ENCODE measurements around the gene CELSR2.

CELSR2 gene

DNA sequence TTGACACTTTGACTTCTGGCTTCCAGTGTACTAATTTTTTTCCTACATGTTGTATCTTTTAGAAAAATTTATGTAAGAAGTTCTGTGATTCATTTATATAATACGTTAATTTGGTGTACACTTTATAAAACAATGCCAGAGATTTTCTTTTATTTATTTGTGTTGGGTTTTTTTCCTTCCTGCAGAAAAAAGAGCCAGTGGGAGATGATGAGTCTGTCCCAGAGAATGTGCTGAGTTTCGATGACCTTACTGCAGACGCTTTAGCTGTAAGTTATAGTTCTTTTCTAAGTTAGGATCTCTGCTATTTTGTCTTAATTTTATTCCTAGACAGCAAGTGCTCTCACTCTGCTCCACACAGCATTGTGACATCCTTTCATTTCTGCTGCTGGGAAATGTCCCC, 21.2 kb upstream of the CELSR2 start:
- no peak for DNase-seq (ENCODE audit: low spot score)

DNA sequence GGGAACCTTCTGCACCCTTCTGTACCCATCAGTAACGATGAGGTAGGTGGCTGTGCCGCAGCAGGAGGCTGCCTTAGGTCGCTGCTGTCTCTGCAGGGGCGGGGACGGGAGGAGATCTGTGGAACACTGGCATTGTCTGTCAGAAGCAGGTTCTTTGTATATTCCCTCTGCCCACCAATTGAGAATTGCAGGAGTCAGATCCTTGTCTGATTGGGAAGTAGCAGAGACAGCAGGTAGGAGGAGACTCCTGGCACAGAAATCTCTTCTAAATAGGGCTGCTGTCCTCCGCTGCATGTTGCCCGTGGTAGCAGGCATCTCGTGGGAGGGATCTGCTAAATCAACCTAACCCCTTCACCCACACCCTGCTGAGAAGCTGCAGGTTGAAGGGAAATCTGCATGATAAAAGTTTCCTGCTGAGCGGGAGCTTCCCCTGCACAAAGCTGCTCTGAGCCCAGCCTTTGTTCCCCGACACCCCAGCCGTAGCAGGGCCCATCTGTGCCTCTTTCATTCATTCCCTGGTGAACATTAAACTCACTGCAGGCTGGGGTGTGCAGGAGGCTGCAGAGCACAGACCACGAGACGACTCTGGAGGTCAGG, 19.7 kb upstream of the CELSR2 start:
- no peak for DNase-seq (ENCODE audit: low spot score)

DNA sequence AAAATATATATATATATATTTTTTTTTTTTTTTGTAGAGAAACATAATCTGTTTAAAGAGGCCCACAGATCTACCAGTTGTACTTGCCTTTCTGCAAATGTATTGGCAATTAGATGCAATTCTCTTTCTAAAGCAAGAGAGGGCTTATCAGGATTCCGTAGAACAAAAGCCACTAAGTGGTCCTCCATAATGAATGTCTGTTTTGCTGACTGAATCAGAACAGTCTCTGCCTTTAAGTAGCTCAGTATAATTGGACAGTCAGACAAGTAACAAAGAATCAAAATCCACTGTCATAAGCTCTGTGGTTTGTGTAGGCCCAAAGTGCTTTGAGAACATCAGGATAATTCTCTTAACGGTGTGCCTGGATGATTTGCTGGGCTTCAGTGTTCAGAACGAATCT, 18.3 kb upstream of the CELSR2 start:
- no peak for DNase-seq (ENCODE audit: low spot score)

DNA sequence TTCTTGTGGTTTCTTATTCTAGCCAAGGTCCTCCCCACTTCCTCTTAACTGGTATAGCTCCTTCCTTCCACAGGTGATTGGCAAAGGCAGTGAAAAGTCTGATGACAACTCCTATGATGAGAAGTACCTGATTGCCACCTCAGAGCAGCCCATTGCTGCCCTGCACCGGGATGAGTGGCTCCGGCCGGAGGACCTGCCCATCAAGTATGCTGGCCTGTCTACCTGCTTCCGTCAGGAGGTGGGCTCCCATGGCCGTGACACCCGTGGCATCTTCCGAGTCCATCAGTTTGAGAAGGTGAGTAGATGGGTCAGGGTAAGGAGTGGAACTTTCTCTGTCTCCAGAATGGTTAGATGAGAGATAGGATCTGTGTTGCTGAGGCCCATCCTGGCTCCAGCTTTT, 14.2 kb upstream of the CELSR2 start:
- no peak for DNase-seq (ENCODE audit: low spot score)

DNA sequence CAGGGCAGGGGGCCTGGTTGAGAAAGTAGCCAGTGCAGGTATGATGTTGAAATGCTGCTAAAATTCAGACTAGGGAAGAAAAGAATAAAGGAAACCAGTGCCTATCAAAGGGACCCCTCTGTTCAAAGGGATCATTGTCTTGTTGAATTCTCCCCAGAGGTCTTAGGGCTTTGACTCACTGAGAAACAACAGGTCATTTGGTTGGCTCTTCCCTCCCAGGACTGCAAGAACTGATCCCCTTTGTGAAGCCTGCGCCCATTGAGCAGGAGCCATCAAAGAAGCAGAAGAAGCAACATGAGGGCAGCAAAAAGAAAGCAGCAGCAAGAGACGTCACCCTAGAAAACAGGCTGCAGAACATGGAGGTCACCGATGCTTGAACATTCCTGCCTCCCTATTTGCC, 11.8 kb upstream of the CELSR2 start:
- no peak for DNase-seq (ENCODE audit: low spot score)

DNA sequence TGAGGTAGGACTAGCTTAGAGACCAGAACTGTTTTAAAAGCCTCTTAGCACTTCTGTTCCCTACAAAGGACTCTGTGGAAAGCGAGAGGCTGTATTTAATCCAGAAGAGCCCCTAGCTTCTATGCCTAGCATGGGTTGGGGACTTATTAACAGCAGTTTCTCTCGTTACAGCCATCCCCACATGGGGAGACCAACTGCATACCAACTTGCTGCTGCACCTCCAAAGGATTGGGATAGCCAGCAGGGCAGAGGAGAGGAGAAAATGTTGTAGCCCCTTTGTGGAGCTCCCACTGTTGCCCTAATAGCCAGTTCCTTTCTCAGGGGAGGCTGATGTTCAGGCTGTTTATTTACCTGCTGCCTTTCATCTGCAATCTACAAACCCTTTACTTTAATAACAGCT, 11.0 kb upstream of the CELSR2 start:
- no peak for DNase-seq (ENCODE audit: low spot score)

DNA sequence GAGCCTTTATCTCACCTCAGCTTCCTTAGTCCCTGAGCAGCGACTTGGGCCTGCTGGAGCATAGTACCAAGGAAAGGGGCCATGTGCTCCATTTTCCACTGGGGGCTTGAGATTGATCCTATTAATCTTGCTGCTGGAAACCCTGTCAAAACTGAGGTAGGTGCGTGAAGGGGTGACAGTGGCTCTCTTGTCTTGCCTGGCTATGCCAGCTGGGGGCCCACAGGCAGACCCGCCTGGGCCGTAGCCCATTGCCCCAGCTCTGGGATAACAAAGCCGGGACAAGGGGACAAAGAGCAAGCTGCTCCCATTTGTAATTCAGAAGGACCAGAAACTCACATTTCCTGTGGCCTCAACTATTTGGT, 10.3 kb upstream of the CELSR2 start:
- no peak for DNase-seq (ENCODE audit: low spot score)

DNA sequence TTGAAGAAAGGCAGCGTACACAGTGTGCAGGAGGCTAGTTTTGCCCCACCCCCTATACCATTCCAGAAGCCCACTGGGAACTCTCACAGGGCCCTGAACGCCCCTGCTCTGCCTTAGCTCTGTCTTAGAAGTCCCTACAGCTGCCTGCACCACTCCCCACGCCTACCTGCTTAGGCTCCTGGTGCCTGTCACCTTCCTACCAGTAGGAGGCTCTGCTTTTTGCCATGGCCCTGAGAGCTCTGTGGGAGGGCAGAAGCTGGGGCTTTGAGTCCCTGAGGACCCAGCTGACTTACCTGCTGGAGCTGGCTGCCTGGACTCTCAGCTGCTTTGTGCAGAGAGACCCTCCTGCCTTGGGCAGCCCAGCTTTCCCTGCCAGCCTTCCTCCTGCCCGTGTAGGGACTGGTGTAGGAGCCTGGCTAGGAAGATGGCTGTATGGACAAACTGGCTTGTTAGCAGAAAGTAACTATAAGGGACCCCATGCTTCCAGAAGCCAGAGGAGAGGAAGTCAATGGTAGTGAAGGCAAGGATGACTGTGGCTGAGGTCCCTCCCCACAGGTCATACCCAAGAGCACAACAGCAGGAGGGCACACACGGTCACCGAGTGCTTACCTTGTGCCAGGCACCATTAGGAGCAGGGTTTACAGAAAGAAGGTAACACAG, 9.8 kb upstream of the CELSR2 start:
- no peak for DNase-seq (ENCODE audit: low spot score)

DNA sequence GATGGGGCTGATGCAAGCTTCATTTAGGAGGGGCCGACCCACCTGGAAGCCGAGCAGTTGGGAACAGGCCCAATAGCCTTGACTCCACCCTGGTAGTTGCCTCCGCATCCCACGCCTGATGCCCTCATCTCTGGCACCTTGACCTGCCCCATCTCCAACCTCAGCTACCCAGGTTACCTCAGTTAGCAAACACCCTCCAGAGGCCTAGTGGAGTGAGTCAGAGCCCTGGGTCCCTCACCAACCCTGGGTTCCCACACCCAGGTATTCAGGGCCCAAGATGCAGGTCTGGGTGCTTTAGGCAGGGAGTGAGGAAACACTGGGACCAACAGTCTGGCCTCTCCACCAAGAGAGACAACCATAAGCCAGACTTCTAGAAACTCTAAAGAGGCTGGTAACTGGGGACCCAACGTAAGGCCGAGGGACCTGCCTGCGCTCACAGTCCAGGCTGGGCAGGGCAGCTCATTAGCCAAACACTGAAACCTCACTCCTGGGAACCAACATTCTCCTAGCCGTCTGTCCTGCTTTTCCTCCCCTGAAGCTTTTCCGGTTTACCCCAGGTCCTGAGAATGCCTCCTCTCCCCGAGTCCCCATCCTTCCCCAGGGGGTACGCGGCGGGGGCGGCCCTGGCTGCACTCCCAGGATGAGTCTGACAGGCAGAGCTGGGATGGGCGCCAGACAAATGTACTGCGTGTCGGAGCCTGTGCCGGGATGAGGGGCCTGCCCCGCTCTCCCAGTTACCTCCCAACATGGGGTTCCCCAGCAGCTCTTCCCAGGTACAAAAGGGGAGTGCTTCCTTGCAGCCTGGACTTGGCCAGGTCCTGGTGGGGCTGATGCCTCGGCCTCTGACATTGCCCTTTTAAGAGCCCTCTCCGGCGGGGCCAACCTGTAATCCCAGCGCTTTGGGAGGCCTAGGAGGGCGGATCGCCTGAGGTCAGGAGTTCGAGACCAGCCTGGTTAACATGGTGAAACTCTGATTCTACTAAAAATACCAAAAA, 8.9 kb upstream of the CELSR2 start:
- no peak for DNase-seq (ENCODE audit: low spot score)

DNA sequence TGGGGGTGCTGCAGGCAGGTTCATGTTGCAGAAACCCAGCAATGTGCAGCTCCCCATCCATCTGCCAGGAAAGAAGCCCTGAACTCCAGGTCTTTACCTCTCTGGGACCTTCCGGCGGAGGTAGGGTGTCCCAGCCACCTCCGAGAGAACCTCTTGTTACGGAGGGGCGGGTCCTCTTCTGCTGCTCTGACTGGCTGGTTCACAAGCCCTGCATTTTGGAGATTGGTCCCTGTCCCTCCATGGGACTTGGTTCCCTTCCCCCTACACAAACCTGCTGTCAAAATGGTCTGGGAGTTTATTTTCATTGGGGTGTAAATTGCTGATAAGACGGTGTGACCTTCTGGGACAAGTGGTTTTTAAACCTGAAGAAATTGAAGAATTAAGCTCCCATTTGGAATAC, 8.0 kb upstream of the CELSR2 start:
- DNase-seq (ENCODE audit: low spot score): no peak

DNA sequence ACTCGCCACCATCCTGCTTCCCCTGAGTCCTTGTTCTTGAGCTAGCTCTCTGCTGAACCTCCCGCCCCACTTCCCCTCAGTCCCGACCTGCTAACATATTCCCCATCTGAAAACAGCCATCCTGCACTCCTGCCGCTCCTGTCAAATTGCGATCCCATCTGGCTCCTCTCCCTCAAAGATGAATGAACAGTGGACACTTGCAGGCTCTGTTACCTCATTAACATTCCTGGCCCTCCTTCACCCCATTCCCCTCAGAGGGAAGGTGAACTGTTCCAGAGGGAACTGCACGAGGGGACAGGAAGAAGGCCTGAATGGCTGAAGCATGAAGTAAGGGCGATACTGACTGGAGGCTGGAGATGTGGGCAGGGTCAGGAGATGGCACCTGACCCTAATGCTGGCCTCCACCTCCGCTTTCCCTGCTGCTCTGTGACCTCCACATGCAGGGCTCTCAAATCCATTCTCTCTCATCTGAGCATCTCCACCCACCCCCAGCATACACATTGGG, 7.4 kb upstream of the CELSR2 start:
- no peak for DNase-seq (ENCODE audit: low spot score)

DNA sequence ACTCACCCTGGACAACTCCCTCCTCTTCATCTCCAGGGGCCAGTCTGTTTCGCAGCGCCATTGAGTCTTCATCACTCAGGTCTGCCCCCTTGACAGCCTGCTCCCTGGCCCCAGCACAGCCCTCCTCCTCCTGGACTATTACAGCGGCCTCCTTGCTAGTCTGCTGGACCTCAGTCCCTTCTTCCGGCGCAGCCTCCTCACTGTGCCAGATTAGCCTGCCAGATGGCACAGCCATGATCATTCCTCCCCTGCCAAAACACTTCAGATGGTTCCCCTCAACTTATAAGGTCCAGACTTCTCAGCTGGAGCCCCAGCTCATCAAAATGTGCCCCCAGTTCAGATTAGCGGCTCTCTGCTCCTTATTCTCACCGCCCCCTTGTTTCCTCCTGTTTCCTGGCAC, 7.0 kb upstream of the CELSR2 start:
- DNase-seq (ENCODE audit: low spot score): no peak

DNA sequence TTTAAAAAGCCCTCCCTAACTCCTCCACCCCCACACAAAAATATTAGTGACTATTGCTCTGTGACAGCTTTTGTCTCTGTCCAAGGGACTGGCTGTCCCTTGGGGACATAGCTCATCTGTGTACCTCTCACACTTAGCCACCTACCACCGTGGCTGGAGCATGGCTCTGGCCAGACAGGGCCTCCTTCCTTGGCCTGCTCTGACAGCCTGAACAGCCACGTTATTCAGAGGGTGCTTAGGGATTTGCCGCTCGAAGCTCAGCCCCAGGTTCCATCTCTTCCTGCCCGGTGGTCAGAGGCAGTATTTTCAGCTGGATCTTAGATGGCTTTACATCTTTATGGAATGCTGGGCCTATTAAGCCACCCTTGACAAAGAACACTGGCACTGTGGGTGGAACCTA, 6.1 kb upstream of the CELSR2 start:
- no peak for DNase-seq (ENCODE audit: low spot score)

DNA sequence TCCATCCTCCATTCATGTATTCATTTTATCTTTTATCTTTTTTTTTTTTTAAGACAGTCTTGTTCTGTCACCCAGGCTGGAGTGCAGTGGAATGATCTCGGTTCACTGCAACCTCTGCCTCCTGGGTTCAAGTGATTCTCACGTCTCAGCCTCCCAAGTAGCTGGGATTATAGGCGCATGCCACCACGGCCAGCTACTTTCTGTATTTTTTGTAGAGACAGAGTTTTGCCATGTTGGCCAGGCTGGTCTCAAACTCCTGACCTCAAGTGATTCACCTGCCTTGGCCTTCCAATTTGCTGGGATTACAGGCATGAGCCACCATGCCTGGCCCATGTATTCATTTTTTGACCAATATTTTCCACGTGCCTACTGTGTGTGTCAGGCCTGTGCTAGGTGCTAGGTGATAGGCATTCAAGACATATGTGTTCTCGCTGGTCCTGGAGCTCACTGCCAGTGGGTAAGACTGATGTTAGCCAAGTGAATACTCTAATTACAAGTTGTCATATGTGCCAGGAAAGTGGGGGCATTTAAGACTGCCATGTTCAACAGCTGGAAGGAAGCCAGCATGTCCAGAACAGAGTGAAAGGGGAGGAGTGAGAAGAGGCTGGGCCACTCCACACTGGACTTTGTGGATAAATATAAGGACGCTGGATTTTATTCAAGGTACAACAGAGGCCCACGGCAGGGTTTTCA, 5.3 kb upstream of the CELSR2 start:
- DNase-seq (ENCODE audit: low spot score): no peak

DNA sequence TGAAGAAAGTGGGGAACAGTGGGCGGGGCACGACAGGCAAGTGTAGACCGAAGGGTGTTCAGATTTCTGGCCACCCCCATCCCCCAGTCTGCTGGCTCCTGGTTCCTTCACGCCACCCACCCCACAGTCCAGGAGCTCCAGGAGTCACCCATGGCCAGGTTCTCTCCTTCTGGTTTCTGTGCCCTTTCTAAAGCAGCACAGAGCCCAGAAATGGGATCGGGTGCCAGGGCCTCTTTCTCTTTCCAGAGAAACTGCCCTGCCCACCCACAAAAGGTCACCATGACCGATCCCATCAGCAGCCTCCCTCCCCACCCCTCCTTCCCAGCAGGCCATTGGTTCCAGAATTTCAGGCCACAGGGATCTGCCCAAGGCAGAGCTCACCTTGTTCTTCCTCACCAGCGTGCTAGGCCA, 3.2 kb upstream of the CELSR2 start:
- DNase-seq (ENCODE audit: low spot score): no peak

DNA sequence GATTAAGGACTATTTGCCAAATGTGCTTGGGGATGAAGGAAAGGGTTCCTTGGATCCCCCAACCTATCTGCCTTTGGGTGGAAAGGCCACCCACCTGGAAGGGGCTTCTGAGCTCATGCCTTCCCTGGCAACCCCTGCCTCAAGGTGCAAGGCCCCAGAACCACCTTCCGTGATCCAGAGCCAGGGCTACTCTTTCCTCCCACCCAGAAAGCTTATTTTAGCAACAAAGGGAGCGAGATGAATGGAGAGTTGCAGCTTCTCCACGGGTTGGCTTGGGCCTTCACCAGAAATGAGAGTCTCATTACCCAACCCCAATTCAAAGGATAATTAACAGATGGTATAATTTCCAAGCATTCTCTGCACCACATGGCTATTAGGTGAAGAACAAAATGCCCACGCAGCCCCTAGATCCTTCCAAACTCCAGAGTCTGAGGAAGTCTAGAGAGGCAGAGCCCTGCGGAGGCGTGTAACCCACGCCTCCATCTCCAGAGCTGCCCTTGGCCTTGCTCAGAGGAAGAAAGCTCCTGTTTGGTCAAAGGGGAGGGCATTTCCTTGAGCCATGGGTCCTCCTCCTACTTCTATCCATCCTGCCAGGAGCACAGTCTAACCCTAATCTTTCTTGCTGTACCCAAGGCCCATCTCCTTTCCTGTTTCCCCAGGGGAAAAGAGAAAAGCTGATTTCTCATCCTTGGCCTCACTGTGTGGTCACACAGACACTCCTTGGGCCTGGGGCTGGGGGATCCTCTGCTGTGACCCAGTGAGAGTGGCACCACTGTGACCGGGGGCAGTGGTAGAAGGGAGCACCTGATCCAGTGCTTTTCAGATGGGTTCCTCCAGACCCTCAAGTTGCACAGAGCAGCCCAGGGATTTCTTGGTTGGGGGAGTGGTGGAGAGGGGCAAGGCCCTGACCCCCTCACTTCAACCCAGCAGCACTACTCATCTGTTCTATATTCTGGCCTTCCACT, 1.7 kb upstream of the CELSR2 start:
- DNase-seq (ENCODE audit: low spot score): no peak

DNA sequence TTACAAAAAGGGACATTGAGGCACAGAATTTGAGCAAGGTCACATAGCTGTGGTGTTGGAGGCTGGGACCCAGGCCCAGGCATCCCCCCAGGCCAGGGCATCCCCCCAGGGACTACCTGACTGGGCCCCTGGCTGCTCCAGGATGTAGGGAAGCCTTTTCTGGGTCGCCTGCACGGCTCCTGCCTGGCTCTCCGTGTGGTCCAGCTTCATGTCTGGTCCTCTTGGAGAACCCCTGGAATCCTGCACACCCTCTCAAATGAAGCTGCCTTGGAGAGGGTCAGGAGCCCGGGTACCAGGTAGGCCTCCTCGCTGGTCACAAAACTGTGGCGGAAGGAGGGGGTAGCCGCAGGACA, 919 bp upstream of the CELSR2 start:
- no peak for DNase-seq (ENCODE audit: low spot score)

DNA sequence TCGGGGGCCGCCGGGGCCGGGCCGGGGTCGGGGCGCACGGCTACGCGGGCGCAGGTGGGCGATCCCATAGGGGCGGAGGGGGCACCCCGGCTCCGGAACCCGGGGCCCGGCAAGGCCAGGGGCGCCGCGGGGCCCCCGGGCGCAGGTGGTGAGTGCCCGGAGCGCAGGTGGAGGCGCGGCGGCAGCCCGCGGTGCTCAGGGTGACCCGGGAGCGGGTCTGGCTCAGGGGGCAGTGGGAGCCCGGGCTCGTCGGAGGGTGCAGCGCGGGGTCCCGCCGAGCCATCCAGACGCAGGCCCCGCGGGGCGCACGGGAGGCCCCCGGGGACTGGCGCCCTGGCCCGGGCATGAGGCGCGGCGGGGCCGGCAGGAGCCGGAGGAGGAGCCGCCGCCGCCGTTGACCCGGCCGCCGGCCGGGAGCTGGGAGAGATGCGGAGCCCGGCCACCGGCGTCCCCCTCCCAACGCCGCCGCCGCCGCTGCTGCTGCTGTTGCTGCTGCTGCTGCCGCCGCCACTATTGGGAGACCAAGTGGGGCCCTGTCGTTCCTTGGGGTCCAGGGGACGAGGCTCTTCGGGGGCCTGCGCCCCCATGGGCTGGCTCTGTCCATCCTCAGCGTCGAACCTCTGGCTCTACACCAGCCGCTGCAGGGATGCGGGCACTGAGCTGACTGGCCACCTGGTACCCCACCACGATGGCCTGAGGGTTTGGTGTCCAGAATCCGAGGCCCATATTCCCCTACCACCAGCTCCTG, 489 bp downstream of the CELSR2 start:
- no peak for DNase-seq (ENCODE audit: low spot score)

DNA sequence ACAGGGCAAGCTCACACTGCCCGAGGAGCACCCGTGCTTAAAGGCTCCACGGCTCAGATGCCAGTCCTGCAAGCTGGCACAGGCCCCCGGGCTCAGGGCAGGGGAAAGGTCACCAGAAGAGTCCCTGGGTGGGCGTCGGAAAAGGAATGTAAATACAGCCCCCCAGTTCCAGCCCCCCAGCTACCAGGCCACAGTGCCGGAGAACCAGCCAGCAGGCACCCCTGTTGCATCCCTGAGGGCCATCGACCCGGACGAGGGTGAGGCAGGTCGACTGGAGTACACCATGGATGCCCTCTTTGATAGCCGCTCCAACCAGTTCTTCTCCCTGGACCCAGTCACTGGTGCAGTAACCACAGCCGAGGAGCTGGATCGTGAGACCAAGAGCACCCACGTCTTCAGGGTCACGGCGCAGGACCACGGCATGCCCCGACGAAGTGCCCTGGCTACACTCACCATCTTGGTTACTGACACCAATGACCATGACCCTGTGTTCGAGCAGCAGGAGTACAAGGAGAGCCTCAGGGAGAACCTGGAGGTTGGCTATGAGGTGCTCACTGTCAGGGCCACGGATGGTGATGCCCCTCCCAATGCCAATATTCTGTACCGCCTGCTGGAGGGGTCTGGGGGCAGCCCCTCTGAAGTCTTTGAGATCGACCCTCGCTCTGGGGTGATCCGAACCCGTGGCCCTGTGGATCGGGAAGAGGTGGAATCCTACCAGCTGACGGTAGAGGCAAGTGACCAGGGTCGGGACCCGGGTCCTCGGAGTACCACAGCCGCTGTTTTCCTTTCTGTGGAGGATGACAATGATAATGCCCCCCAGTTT, 1.3 kb downstream of the CELSR2 start:
- no peak for DNase-seq (ENCODE audit: low spot score)

All from kidney capillary endothelial cell (primary cell).